Prostate gland (tissue), 2 donors: ENCODE data around the gene AAMP.

ENCODE experiments used
- POLR2A ChIP-seq: fragments of 450-650 bp; IDR thresholded peaks from one replicate; pipeline ENCODE4 v1.6.1; 2016; ENCODE audit warnings: antibody characterized with exemption, mild to moderate bottlenecking
- POLR2AphosphoS5 ChIP-seq: sonication (generic); formaldehyde crosslinking; IDR thresholded peaks from one replicate; pipeline ENCODE4 v1.6.1; 2017; ENCODE audit warnings: antibody characterized with exemption
- TF ChIP-seq, protein P1 (sequence below), 4 experiments: fragments of 200-600 bp in 2 of 4; fragments of 450-650 bp in 2 of 4; sonication (generic) in 2 of 4; IDR thresholded peaks; 1 replicate in 3 of 4; 2 replicates in 1 of 4; pipeline ENCODE4 v1.5.1; 2016 to 2019; ENCODE audit warnings: antibody characterized with exemption in 4 of 4, mild to moderate bottlenecking in 2 of 4, moderate library complexity in 2 of 4

DNA sequence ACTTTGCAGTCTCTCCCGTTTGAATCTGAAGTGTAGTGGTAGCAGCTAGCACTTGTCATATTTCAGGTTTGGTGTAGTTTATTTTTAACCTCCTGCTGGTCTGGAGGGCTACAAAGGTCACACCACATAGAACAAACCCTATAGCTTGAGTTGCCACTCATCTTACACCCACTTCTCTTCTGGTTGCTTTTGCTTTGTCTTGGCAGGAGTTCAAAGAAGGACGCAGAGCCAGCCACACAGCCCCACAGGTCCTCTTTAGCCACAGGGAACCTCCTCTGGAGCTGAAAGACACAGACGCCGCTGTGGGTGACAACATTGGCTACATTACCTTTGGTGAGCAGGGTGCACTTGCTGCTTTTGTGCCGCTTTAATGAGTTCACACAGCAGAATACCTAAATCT lies 24.7 kb downstream of the AAMP start:
- TF ChIP-seq, protein P1, sequence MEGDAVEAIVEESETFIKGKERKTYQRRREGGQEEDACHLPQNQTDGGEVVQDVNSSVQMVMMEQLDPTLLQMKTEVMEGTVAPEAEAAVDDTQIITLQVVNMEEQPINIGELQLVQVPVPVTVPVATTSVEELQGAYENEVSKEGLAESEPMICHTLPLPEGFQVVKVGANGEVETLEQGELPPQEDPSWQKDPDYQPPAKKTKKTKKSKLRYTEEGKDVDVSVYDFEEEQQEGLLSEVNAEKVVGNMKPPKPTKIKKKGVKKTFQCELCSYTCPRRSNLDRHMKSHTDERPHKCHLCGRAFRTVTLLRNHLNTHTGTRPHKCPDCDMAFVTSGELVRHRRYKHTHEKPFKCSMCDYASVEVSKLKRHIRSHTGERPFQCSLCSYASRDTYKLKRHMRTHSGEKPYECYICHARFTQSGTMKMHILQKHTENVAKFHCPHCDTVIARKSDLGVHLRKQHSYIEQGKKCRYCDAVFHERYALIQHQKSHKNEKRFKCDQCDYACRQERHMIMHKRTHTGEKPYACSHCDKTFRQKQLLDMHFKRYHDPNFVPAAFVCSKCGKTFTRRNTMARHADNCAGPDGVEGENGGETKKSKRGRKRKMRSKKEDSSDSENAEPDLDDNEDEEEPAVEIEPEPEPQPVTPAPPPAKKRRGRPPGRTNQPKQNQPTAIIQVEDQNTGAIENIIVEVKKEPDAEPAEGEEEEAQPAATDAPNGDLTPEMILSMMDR (IDR thresholded peaks at IDR 0.05) = no peak
- no peak for TF ChIP-seq POLR2A
- TF ChIP-seq POLR2AphosphoS5 = no peak
